Neural crest cell (in vitro differentiated cells): Measurements from ENCODE around the gene RTN4RL2. TPM values are rescaled to one million over a fixed set of nuclear protein-coding genes. Genes with fewer than 3 reads are reported as not detected.

ENCODE experiments used
- DNase-seq: peaks from one replicate; pipeline ENCODE4 v3.0.0; 2021; ENCODE audit warnings: low read depth, mixed read lengths, low spot score
- H3K27ac Mint-ChIP-seq: one replicate; pipeline ENCODE4 v1.8.0; 2021; ENCODE audit warnings: mild to moderate bottlenecking, mixed read lengths; ENCODE audit not compliant: unreplicated experiment
- H3K27me3 Mint-ChIP-seq: 2 replicates; pipeline ENCODE4 v1.8.0; 2021; ENCODE audit warnings: low read depth, mild to moderate bottlenecking, mixed read lengths
- H3K36me3 Mint-ChIP-seq: 2 replicates; pipeline ENCODE4 v1.8.0; 2021; ENCODE audit warnings: low read depth, mild to moderate bottlenecking, mixed read lengths
- H3K4me1 Mint-ChIP-seq: 2 replicates; pipeline ENCODE4 v1.8.0; 2021; ENCODE audit warnings: mixed read lengths
- H3K4me3 Mint-ChIP-seq: one replicate; pipeline ENCODE4 v1.8.0; 2021; ENCODE audit warnings: mild to moderate bottlenecking, mixed read lengths
- H3K9me3 Mint-ChIP-seq: 2 replicates; pipeline ENCODE4 v1.8.0; 2021; ENCODE audit warnings: mixed read lengths
- total RNA-seq: library from RNA; stranded (reverse); gene quantifications from 2 replicates; pipeline ENCODE4 v1.2.1, GENCODE V29; 2021
- TF ChIP-seq, protein P1 (sequence below): fragments of 200-600 bp; sonication (generic); conservative IDR thresholded peaks from 2 replicates; pipeline ENCODE4 v1.5.0; 2021; ENCODE audit warnings: antibody characterized with exemption, mild to moderate bottlenecking

The RTN4RL2 gene
- total RNA-seq, 1 donor from 2014 or later = 2.4 TPM

DNA sequence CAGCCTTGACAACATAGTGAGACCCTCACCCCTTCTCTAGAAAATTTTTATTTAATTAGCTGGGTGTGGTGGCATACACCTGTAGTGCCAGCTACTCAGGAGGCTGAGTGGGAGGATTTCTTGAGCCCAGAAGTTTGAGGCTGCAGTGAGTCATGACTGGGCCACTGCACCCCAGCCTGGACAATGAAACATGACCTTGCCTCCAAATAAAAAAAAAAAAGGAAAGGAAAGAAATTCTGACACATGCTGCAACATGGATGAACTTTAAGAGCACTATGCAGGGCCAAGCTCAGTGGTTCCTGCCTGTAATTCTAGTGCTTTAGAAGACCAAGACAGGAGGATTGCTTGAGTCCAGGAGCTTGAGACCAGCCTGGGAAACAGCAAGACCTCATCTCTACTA is 42.2 kb upstream of the RTN4RL2 start:
- no peak for DNase-seq
- Mint-ChIP-seq H3K4me1 (no peaks in the 10 kb centered on the region), H3K4me3 (no peak overlapping the region), H3K27me3 (no peaks in the 10 kb centered on the region), H3K27ac (no peak overlapping the region), H3K36me3 (peaks cover 28% of the 10 kb centered on the region), H3K9me3 (no peaks in the 10 kb centered on the region)
- TF ChIP-seq, protein P1, sequence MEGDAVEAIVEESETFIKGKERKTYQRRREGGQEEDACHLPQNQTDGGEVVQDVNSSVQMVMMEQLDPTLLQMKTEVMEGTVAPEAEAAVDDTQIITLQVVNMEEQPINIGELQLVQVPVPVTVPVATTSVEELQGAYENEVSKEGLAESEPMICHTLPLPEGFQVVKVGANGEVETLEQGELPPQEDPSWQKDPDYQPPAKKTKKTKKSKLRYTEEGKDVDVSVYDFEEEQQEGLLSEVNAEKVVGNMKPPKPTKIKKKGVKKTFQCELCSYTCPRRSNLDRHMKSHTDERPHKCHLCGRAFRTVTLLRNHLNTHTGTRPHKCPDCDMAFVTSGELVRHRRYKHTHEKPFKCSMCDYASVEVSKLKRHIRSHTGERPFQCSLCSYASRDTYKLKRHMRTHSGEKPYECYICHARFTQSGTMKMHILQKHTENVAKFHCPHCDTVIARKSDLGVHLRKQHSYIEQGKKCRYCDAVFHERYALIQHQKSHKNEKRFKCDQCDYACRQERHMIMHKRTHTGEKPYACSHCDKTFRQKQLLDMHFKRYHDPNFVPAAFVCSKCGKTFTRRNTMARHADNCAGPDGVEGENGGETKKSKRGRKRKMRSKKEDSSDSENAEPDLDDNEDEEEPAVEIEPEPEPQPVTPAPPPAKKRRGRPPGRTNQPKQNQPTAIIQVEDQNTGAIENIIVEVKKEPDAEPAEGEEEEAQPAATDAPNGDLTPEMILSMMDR = no peak

DNA sequence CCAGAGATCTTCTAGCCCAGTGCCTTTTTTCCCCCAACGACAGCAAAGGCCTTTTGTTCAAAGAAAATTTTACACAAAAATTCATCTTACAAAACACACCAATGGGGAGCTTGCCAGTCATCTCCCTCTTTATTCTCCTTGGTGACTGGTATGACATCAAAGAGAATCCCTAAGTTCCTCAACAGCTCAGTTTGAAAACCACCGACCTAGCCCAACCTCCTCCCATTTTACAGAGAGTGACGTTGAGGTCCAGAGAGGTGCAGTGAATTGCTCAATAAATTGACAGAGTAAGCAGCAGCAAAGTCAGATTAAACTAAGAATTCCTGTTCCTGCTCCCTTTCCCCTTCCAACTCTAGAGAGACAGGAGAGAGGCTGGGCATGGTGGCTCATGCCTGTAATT is 41.2 kb upstream of the RTN4RL2 start:
- Mint-ChIP-seq H3K27ac (no peak overlapping the region), H3K36me3 (peaks cover 28% of the 10 kb centered on the region), H3K9me3 (no peaks in the 10 kb centered on the region), H3K27me3 (no peaks in the 10 kb centered on the region), H3K4me1 (peaks cover 5% of the 10 kb centered on the region), H3K4me3 (no peak overlapping the region)
- TF ChIP-seq, protein P1 = no peak
- DNase-seq = no peak

DNA sequence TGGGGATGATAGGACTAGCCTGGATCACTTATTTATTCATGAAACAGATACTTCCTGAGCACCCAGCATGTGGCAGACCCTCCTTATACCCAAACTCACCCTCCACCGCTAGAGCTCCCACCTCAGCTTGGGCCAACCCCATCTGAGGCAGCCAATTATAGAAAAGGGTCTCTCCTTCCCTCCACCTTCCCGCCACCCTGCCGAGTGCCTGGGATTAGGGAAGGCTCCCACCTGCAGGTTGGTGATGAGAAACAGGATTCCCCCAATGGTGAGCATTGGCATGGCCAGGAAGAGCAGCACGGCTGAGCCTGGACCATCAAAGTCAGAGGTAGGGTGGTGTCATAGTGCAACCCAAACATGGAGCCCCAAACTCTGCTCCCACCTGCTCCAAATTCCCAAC is 39.3 kb upstream of the RTN4RL2 start:
- TF ChIP-seq, protein P1 = no peak
- peaks cover 21% of the 10 kb centered on the region for H3K4me1 Mint-ChIP-seq
- H3K27ac Mint-ChIP-seq = no peak overlapping the region
- H3K4me3 Mint-ChIP-seq = no peak overlapping the region
- peaks cover 20% of the 10 kb centered on the region for H3K36me3 Mint-ChIP-seq
- H3K27me3 Mint-ChIP-seq = no peaks in the 10 kb centered on the region
- DNase-seq = no peak
- no peaks in the 10 kb centered on the region for H3K9me3 Mint-ChIP-seq

DNA sequence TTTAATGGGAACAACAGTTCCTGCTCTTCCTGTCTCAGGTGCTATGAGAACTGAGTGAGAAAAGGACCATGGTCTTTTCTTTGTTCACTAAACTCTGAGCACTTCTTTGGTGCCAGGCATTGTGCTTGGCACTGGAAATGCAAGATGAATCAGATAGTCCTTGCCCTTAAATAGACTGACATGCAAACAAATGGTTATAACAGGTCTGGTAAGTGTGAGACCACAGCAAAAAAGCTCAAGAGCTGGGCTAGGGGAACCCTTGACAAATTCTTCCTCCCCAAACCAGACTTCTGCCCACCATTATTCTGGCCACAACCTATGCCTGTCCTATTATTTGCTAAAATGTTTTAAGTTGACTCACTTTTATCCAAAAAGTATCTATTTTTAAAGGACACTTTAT is 38.5 kb upstream of the RTN4RL2 start:
- no peaks in the 10 kb centered on the region for H3K9me3 Mint-ChIP-seq
- no peak overlapping the region for H3K4me3 Mint-ChIP-seq
- DNase-seq = no peak
- TF ChIP-seq, protein P1 = no peak
- no peaks in the 10 kb centered on the region for H3K27me3 Mint-ChIP-seq
- no peak overlapping the region for H3K27ac Mint-ChIP-seq
- H3K4me1 Mint-ChIP-seq = peaks cover 27% of the 10 kb centered on the region
- H3K36me3 Mint-ChIP-seq = peaks cover 19% of the 10 kb centered on the region

DNA sequence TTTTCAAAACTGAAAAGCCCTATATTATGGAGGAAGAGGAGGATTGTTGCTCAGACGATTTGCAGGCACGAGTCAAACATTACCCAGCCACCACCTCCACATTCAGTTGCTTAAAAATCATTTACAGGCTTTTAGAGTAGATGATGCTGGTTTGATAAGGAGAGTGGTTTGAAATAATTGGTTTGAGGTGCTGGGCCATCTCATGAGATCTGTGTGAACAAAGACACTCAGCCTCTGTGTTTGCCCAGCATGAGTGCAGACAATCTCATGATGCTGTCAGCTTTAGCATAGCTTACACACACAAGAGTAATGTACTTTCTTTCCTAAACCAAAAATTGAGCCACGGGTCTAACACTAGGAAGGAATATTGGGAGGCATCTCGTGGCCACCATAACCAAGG is 37.7 kb upstream of the RTN4RL2 start:
- Mint-ChIP-seq H3K27ac (no peak overlapping the region), H3K27me3 (peaks cover 3% of the 10 kb centered on the region), H3K4me1 (peaks cover 35% of the 10 kb centered on the region), H3K9me3 (no peaks in the 10 kb centered on the region), H3K36me3 (peaks cover 12% of the 10 kb centered on the region), H3K4me3 (no peak overlapping the region)
- no peak for DNase-seq
- TF ChIP-seq, protein P1 = no peak
